Endothelial cell of umbilical vein (primary cell): ENCODE measurements around the gene POU2F3. TPM values are rescaled to one million over a fixed set of nuclear protein-coding genes. Genes with fewer than 3 reads are reported as not detected.

ENCODE experiments used
- BruUV-seq: library from RNA; stranded (reverse); fragments of 400-500 nt; replicated peaks from 2 replicates; lab custom pipeline; 2021; lab: Mats Ljungman, UMichigan
- CTCF ChIA-PET: fragments of 300-600, 350-600 bp; sonication (Branson Sonifier 250); formaldehyde crosslinking; loops from one replicate; lab custom pipeline; 2021; ENCODE audit warnings: antibody characterized with exemption, inconsistent platforms; lab: Charles Lee
- POLR2A ChIA-PET: fragments of 300-600, 350-600 bp; sonication (Branson Sonifier 250); formaldehyde crosslinking; loops from one replicate; lab custom pipeline; 2021; ENCODE audit warnings: antibody characterized with exemption, inconsistent platforms; lab: Charles Lee
- DNase-seq: peaks from one replicate; pipeline ENCODE4 v3.0.0-alpha.2; 2011; ENCODE audit warnings: low read depth, low spot score
- FAIRE-seq: peaks from 2 replicates; lab custom pipeline; 2011; peaks lifted over from hg19 to GRCh38; lab: Jason Lieb, UNC
- H2AFZ ChIP-seq: 2 replicates; pipeline ENCODE4 v1.6.0; 2012; ENCODE audit warnings: low read depth, low read length, control low read depth, inconsistent platforms
- H3K27ac ChIP-seq: 2 replicates; pipeline ENCODE4 v1.5.1; 2011; ENCODE audit warnings: low read depth, mild to moderate bottlenecking, control low read depth, low read length, moderate library complexity; ENCODE audit not compliant: insufficient read depth
- H3K27me3 ChIP-seq, 2 experiments: 2 replicates each; pipeline versions ENCODE4 v1.6.0 to v1.6.1; 2011; ENCODE audit warnings: low read length in 2 of 2, mixed read lengths in 1 of 2; ENCODE audit not compliant: control insufficient read depth in 2 of 2, insufficient read depth in 2 of 2
- H3K36me3 ChIP-seq, 2 experiments: 2 replicates in 1 of 2; 3 replicates in 1 of 2; pipeline ENCODE4 v1.5.1; 2011; ENCODE audit warnings: low read length in 2 of 2, mild to moderate bottlenecking in 1 of 2, moderate library complexity in 1 of 2; ENCODE audit not compliant: control insufficient read depth in 2 of 2, insufficient read depth in 2 of 2; ENCODE audit errors: extremely low read depth in 1 of 2
- H3K4me1 ChIP-seq: 3 replicates; pipeline ENCODE4 v1.5.1; 2011; ENCODE audit warnings: mild to moderate bottlenecking, low read length; ENCODE audit not compliant: control insufficient read depth, insufficient read depth; ENCODE audit errors: extremely low read depth
- H3K4me2 ChIP-seq: 2 replicates; pipeline ENCODE4 v1.6.1; 2011; ENCODE audit warnings: low read length, control low read depth, mixed read lengths; ENCODE audit not compliant: insufficient read depth
- H3K4me3 ChIP-seq, 3 experiments: fragments of 200-600 bp in 1 of 3; sonication (generic), shearing (Covaris generic) in 1 of 3; replicated peaks in 1 of 3; 2 replicates each; pipeline ENCODE4 v1.5.1; 2011 to 2016; ENCODE audit warnings: control low read depth in 3 of 3, low read length in 3 of 3, mild to moderate bottlenecking in 2 of 3, inconsistent platforms in 1 of 3, low read depth in 1 of 3, moderate library complexity in 1 of 3; ENCODE audit not compliant: insufficient read depth in 1 of 3
- H3K79me2 ChIP-seq: 2 replicates; pipeline ENCODE4 v1.6.0; 2012; ENCODE audit warnings: low read length, inconsistent platforms; ENCODE audit not compliant: control insufficient read depth, insufficient read depth
- H3K9ac ChIP-seq: replicated peaks from 2 replicates; pipeline ENCODE3; 2011; ENCODE audit warnings: low read length, control low read depth; ENCODE audit not compliant: insufficient read depth; ENCODE audit errors: extremely low read depth
- H3K9me1 ChIP-seq: replicated peaks from 3 replicates; pipeline ENCODE4 v1.6.0; 2011; ENCODE audit warnings: mild to moderate bottlenecking, low read length; ENCODE audit not compliant: control insufficient read depth, insufficient read depth; ENCODE audit errors: extremely low read depth
- H3K9me3 ChIP-seq: replicated peaks from 2 replicates; pipeline ENCODE4 v1.5.1; 2012; ENCODE audit warnings: low read length, inconsistent platforms; ENCODE audit not compliant: control insufficient read depth, insufficient read depth
- H4K20me1 ChIP-seq: replicated peaks from 2 replicates; pipeline ENCODE3; 2011; ENCODE audit warnings: mild to moderate bottlenecking, low read length; ENCODE audit not compliant: control insufficient read depth, insufficient read depth; ENCODE audit errors: extremely low read depth
- EZH2 ChIP-seq: IDR thresholded peaks from 2 replicates; pipeline ENCODE4 v1.6.1; 2012; ENCODE audit warnings: borderline replicate concordance, low read depth, mild to moderate bottlenecking, moderate library complexity, low read length, inconsistent platforms; ENCODE audit not compliant: severe bottlenecking
- FOS ChIP-seq: IDR thresholded peaks from 2 replicates; pipeline ENCODE4 v1.6.1; 2011; ENCODE audit warnings: mild to moderate bottlenecking, low read length, moderate library complexity, borderline replicate concordance; ENCODE audit not compliant: insufficient read depth
- JUN ChIP-seq: IDR thresholded peaks from 2 replicates; pipeline ENCODE4 v1.6.1; 2011; ENCODE audit warnings: borderline replicate concordance, low read depth; ENCODE audit not compliant: insufficient read length, insufficient read depth
- MYC ChIP-seq: IDR thresholded peaks from one replicate; pipeline ENCODE4 v1.6.1; 2011; ENCODE audit warnings: mild to moderate bottlenecking, low read depth, low read length
- POLR2A ChIP-seq: IDR thresholded peaks from 2 replicates; pipeline ENCODE4 v1.6.1; 2012; ENCODE audit warnings: low read depth, mild to moderate bottlenecking, control low read depth, low read length
- POLR2AphosphoS5 ChIP-seq: IDR thresholded peaks from 2 replicates; pipeline ENCODE4 v1.6.1; 2012; ENCODE audit warnings: low read depth, mild to moderate bottlenecking, control low read depth, low read length, moderate library complexity; ENCODE audit not compliant: insufficient read depth
- dilution Hi-C: fragments of 300-500 bp; cut with MboI; formaldehyde crosslinking; loops from one replicate; pipeline ENCODE4 v1.15.0; 2019; ENCODE audit warnings: low sequenced_read_pairs; ENCODE audit not compliant: extremely low pct_ligation_motif_present
- intact Hi-C: fragments of 100-400 bp; cut with micrococcal nuclease; formaldehyde crosslinking; loops from one replicate; pipeline ENCODE4 v1.10.0; 2022
- polyA plus RNA-seq, 4 experiments: library from polyadenylated mRNA; depleted of rRNA in 3 of 4; stranded (reverse) in 3 of 4; unstranded in 1 of 4; fragments of >200 nt; gene quantifications; 2 replicates each; pipeline versions ENCODE4 v1.2.1 to v1.2.3, GENCODE V29; 2011 to 2012; ENCODE audit warnings: missing spikeins in 1 of 4
- total RNA-seq: library from RNA; stranded (reverse); gene quantifications from 2 replicates; pipeline ENCODE4 v1.2.3, GENCODE V29; 2021
- TF ChIP-seq, protein P1 (sequence below): IDR thresholded peaks from 2 replicates; pipeline ENCODE4 v1.6.1; 2011; ENCODE audit not compliant: insufficient read depth, insufficient read length
- TF ChIP-seq, protein P2 (sequence below), 2 donors: IDR thresholded peaks; 1 replicate in 1 of 2; 2 replicates in 1 of 2; pipeline ENCODE4 v1.5.1; 2011; ENCODE audit warnings: low read length in 2 of 2, mild to moderate bottlenecking in 2 of 2, moderate library complexity in 2 of 2, control low read depth in 1 of 2, inconsistent platforms in 1 of 2, low read depth in 1 of 2; ENCODE audit not compliant: insufficient read depth in 1 of 2; ENCODE audit errors: extremely low read depth in 1 of 2

The POU2F3 gene
- total and polyA plus RNA-seq, 2 donors (not counting 3 experiments of a cell fraction or from before 2014, with no cell fraction given): 0.06 TPM; not detected in 1

GRCh38 chr11:120258661-120259060 lies 18.7 kb downstream of the POU2F3 start:
- TF ChIP-seq EZH2 (no peak), FOS (no peak)
- TF ChIP-seq, protein P1, sequence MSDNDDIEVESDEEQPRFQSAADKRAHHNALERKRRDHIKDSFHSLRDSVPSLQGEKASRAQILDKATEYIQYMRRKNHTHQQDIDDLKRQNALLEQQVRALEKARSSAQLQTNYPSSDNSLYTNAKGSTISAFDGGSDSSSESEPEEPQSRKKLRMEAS: no peak
- intact Hi-C loops (no loop called here), dilution Hi-C loops (no loop called here)
- Histone ChIP-seq H4K20me1 (no peaks in the 10 kb centered on the region), H3K79me2 (no peaks in the 10 kb centered on the region), H2AFZ (no peak overlapping the region), H3K27ac (no peak overlapping the region), H3K4me3 (no peak overlapping the region), H3K27me3 (peaks cover 16 to 22% of the 10 kb centered on the region in 2 experiments), H3K4me2 (no peak overlapping the region), H3K9ac (no peak overlapping the region), H3K9me3 (no peaks in the 10 kb centered on the region), H3K4me1 (no peaks in the 10 kb centered on the region), H3K36me3 (no peaks in the 10 kb centered on the region), H3K9me1 (no peaks in the 10 kb centered on the region)
- ChIA-PET POLR2A (no interaction called here), CTCF (interaction anchor here (1.2 to 3.2 kb wide), 3 partner anchors 10 to 45 kb away, joined by 3 to 20 read pairs (median 7); no protein-coding TSS in a partner anchor)
- no TSS peak for BruUV-seq
- DNase-seq (no peak), FAIRE-seq (no peak)

- Histone ChIP-seq H3K27me3 (peaks cover 16 to 21% of the 10 kb centered on the region in 2 experiments), H3K27ac (no peak overlapping the region), H3K9ac (no peak overlapping the region), H3K9me1 (no peaks in the 10 kb centered on the region), H3K36me3 (no peaks in the 10 kb centered on the region), H3K4me3 (no peak overlapping the region), H4K20me1 (no peaks in the 10 kb centered on the region), H3K4me1 (no peaks in the 10 kb centered on the region), H2AFZ (no peak overlapping the region), H3K9me3 (no peaks in the 10 kb centered on the region), H3K4me2 (no peak overlapping the region), H3K79me2 (no peaks in the 10 kb centered on the region)
- TF ChIP-seq JUN (no peak), FOS (no peak), EZH2 (no peak), POLR2AphosphoS5 (no peak), MYC (no peak), POLR2A (no peak)
- TF ChIP-seq, protein P2, sequence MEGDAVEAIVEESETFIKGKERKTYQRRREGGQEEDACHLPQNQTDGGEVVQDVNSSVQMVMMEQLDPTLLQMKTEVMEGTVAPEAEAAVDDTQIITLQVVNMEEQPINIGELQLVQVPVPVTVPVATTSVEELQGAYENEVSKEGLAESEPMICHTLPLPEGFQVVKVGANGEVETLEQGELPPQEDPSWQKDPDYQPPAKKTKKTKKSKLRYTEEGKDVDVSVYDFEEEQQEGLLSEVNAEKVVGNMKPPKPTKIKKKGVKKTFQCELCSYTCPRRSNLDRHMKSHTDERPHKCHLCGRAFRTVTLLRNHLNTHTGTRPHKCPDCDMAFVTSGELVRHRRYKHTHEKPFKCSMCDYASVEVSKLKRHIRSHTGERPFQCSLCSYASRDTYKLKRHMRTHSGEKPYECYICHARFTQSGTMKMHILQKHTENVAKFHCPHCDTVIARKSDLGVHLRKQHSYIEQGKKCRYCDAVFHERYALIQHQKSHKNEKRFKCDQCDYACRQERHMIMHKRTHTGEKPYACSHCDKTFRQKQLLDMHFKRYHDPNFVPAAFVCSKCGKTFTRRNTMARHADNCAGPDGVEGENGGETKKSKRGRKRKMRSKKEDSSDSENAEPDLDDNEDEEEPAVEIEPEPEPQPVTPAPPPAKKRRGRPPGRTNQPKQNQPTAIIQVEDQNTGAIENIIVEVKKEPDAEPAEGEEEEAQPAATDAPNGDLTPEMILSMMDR (IDR thresholded peaks at IDR 0.05; ENCODE audit: extremely low read depth in 1 of 2, insufficient read depth in 1 of 2, low read depth in 1 of 2, low read length in 2 of 2): no peak
- TF ChIP-seq, protein P1: no peak
- intact Hi-C loops: no loop called here
- DNase-seq (no peak), FAIRE-seq (no peak)
- ChIA-PET CTCF (interaction anchor here (3.2 kb wide), 1 partner anchor 44 kb away, joined by 20 read pairs; no protein-coding TSS in a partner anchor), POLR2A (no interaction called here)
- dilution Hi-C loops: no loop called here
- BruUV-seq: no TSS peak
Measured at GRCh38 chr11:120259241-120259640, 19.3 kb downstream of the POU2F3 start.
